ENCODE results near the gene CPED1. TPM values are rescaled to one million over a fixed set of nuclear protein-coding genes. Genes with fewer than 3 reads are reported as not detected.

The CPED1 gene
- total RNA-seq, 1 experiment from 2014 or later: 0.44 TPM

DNA sequence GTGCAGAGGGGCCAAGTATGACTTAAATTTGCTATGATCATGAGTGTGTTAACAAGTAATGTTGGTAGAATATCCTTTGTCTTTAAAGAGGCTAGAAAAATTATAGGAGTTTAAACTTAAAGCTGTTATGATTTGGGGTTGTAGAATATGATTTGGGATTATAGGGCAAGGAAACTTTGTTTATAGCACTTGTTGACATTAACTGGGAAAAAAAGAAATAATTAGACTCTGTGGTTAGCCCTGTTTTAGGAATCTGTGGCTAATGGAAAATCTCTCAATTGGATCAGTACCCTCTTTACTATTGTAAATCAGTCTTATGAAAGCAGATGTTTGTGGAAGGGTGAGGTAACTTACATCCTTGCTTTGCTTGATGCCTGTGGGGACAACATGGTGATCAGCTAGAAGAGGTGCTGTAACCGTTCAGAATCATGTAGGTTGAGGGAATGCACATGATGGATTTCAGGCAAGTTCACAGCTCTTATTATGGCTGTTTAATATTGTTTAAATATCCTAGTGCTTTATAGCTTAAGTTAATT lies 26.8 kb upstream of the CPED1 start (continued):
- TF ChIP-seq ELF4 (CRISPR knock-in tag; IDR thresholded peaks at IDR 0.05; ENCODE audit: low read depth): no peak
- TF ChIP-seq, protein P1, sequence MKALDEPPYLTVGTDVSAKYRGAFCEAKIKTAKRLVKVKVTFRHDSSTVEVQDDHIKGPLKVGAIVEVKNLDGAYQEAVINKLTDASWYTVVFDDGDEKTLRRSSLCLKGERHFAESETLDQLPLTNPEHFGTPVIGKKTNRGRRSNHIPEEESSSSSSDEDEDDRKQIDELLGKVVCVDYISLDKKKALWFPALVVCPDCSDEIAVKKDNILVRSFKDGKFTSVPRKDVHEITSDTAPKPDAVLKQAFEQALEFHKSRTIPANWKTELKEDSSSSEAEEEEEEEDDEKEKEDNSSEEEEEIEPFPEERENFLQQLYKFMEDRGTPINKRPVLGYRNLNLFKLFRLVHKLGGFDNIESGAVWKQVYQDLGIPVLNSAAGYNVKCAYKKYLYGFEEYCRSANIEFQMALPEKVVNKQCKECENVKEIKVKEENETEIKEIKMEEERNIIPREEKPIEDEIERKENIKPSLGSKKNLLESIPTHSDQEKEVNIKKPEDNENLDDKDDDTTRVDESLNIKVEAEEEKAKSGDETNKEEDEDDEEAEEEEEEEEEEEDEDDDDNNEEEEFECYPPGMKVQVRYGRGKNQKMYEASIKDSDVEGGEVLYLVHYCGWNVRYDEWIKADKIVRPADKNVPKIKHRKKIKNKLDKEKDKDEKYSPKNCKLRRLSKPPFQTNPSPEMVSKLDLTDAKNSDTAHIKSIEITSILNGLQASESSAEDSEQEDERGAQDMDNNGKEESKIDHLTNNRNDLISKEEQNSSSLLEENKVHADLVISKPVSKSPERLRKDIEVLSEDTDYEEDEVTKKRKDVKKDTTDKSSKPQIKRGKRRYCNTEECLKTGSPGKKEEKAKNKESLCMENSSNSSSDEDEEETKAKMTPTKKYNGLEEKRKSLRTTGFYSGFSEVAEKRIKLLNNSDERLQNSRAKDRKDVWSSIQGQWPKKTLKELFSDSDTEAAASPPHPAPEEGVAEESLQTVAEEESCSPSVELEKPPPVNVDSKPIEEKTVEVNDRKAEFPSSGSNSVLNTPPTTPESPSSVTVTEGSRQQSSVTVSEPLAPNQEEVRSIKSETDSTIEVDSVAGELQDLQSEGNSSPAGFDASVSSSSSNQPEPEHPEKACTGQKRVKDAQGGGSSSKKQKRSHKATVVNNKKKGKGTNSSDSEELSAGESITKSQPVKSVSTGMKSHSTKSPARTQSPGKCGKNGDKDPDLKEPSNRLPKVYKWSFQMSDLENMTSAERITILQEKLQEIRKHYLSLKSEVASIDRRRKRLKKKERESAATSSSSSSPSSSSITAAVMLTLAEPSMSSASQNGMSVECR (CRISPR knock-in tag; IDR thresholded peaks at IDR 0.05; ENCODE audit: borderline replicate concordance): no peak
- TF ChIP-seq, protein P2, sequence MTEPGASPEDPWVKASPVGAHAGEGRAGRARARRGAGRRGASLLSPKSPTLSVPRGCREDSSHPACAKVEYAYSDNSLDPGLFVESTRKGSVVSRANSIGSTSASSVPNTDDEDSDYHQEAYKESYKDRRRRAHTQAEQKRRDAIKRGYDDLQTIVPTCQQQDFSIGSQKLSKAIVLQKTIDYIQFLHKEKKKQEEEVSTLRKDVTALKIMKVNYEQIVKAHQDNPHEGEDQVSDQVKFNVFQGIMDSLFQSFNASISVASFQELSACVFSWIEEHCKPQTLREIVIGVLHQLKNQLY (CRISPR knock-in tag; IDR thresholded peaks at IDR 0.05): no peak
- no peak for TF ChIP-seq ZNF232 (CRISPR knock-in tag; IDR thresholded peaks at IDR 0.05)
- TF ChIP-seq HMGA2 (CRISPR knock-in tag; IDR thresholded peaks at IDR 0.05): no peak
- no peak for TF ChIP-seq RELA (CRISPR knock-in tag; IDR thresholded peaks at IDR 0.05; ENCODE audit: borderline replicate concordance)
- TF ChIP-seq MYBL2 (CRISPR knock-in tag; IDR thresholded peaks at IDR 0.05): no peak
- TF ChIP-seq, protein P3, sequence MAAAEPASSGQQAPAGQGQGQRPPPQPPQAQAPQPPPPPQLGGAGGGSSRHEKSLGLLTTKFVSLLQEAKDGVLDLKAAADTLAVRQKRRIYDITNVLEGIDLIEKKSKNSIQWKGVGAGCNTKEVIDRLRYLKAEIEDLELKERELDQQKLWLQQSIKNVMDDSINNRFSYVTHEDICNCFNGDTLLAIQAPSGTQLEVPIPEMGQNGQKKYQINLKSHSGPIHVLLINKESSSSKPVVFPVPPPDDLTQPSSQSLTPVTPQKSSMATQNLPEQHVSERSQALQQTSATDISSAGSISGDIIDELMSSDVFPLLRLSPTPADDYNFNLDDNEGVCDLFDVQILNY (CRISPR knock-in tag; IDR thresholded peaks at IDR 0.05): no peak

DNA sequence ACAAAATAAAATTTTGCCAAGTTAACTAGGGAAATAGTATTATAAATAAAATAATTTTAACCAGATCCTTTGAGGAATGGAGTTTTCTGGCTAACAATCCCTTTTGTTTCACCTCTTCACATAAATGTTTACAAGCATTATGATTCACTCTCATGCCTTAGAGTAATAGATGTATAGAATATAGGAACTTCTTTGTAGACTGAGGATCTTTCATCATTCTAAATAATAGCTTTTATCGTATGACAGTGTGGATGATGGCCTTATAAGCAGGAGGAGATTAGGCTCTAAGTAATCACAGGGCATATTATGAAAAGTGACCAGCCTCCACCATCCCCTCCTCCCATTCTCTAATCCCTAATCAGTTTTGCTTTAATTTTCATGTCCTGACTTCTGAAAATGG lies 24.4 kb upstream of the CPED1 start:
- ATAC-seq (no peak), DNase-seq (ENCODE audit: low spot score) (no peak)
- TF ChIP-seq ZNF232 (CRISPR knock-in tag; IDR thresholded peaks at IDR 0.05) (no peak), TP53 (CRISPR knock-in tag; IDR thresholded peaks at IDR 0.05) (no peak), ZNF263 (CRISPR knock-in tag; IDR thresholded peaks at IDR 0.05; ENCODE audit: low read depth) (no peak), ZNF671 (CRISPR knock-in tag; IDR thresholded peaks at IDR 0.05) (no peak), MYBL2 (CRISPR knock-in tag; IDR thresholded peaks at IDR 0.05) (no peak), NFE2L1 (CRISPR knock-in tag; IDR thresholded peaks at IDR 0.05) (no peak), EMX1 (CRISPR knock-in tag; IDR thresholded peaks at IDR 0.05) (no peak)
- TF ChIP-seq, protein P4, sequence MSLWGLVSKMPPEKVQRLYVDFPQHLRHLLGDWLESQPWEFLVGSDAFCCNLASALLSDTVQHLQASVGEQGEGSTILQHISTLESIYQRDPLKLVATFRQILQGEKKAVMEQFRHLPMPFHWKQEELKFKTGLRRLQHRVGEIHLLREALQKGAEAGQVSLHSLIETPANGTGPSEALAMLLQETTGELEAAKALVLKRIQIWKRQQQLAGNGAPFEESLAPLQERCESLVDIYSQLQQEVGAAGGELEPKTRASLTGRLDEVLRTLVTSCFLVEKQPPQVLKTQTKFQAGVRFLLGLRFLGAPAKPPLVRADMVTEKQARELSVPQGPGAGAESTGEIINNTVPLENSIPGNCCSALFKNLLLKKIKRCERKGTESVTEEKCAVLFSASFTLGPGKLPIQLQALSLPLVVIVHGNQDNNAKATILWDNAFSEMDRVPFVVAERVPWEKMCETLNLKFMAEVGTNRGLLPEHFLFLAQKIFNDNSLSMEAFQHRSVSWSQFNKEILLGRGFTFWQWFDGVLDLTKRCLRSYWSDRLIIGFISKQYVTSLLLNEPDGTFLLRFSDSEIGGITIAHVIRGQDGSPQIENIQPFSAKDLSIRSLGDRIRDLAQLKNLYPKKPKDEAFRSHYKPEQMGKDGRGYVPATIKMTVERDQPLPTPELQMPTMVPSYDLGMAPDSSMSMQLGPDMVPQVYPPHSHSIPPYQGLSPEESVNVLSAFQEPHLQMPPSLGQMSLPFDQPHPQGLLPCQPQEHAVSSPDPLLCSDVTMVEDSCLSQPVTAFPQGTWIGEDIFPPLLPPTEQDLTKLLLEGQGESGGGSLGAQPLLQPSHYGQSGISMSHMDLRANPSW (CRISPR knock-in tag; conservative IDR thresholded peaks at IDR 0.05; ENCODE audit: low read depth): no peak
- TF ChIP-seq, protein P5, sequence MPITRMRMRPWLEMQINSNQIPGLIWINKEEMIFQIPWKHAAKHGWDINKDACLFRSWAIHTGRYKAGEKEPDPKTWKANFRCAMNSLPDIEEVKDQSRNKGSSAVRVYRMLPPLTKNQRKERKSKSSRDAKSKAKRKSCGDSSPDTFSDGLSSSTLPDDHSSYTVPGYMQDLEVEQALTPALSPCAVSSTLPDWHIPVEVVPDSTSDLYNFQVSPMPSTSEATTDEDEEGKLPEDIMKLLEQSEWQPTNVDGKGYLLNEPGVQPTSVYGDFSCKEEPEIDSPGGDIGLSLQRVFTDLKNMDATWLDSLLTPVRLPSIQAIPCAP (CRISPR knock-in tag; IDR thresholded peaks at IDR 0.05): no peak
- TF ChIP-seq, protein P6, sequence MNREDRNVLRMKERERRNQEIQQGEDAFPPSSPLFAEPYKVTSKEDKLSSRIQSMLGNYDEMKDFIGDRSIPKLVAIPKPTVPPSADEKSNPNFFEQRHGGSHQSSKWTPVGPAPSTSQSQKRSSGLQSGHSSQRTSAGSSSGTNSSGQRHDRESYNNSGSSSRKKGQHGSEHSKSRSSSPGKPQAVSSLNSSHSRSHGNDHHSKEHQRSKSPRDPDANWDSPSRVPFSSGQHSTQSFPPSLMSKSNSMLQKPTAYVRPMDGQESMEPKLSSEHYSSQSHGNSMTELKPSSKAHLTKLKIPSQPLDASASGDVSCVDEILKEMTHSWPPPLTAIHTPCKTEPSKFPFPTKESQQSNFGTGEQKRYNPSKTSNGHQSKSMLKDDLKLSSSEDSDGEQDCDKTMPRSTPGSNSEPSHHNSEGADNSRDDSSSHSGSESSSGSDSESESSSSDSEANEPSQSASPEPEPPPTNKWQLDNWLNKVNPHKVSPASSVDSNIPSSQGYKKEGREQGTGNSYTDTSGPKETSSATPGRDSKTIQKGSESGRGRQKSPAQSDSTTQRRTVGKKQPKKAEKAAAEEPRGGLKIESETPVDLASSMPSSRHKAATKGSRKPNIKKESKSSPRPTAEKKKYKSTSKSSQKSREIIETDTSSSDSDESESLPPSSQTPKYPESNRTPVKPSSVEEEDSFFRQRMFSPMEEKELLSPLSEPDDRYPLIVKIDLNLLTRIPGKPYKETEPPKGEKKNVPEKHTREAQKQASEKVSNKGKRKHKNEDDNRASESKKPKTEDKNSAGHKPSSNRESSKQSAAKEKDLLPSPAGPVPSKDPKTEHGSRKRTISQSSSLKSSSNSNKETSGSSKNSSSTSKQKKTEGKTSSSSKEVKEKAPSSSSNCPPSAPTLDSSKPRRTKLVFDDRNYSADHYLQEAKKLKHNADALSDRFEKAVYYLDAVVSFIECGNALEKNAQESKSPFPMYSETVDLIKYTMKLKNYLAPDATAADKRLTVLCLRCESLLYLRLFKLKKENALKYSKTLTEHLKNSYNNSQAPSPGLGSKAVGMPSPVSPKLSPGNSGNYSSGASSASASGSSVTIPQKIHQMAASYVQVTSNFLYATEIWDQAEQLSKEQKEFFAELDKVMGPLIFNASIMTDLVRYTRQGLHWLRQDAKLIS (CRISPR knock-in tag; IDR thresholded peaks at IDR 0.05; ENCODE audit: borderline replicate concordance): no peak
- TF ChIP-seq, protein P2 (CRISPR knock-in tag; IDR thresholded peaks at IDR 0.05): no peak
- TF ChIP-seq, protein P7, sequence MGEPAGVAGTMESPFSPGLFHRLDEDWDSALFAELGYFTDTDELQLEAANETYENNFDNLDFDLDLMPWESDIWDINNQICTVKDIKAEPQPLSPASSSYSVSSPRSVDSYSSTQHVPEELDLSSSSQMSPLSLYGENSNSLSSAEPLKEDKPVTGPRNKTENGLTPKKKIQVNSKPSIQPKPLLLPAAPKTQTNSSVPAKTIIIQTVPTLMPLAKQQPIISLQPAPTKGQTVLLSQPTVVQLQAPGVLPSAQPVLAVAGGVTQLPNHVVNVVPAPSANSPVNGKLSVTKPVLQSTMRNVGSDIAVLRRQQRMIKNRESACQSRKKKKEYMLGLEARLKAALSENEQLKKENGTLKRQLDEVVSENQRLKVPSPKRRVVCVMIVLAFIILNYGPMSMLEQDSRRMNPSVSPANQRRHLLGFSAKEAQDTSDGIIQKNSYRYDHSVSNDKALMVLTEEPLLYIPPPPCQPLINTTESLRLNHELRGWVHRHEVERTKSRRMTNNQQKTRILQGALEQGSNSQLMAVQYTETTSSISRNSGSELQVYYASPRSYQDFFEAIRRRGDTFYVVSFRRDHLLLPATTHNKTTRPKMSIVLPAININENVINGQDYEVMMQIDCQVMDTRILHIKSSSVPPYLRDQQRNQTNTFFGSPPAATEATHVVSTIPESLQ (CRISPR knock-in tag; IDR thresholded peaks at IDR 0.05): no peak
- TF ChIP-seq, protein P8, sequence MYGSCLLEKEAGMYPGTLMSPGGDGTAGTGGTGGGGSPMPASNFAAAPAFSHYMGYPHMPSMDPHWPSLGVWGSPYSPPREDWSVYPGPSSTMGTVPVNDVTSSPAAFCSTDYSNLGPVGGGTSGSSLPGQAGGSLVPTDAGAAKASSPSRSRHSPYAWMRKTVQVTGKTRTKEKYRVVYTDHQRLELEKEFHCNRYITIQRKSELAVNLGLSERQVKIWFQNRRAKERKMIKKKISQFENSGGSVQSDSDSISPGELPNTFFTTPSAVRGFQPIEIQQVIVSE (CRISPR knock-in tag; IDR thresholded peaks at IDR 0.05; ENCODE audit: borderline replicate concordance): no peak
- Mint-ChIP-seq H3K27me3 (ENCODE audit: low read depth) (no peaks in the 10 kb centered on the region), H3K9me3 (peaks cover 2% of the 10 kb centered on the region; the same call in 1 of the 2 replicates), H3K4me3 (no peak overlapping the region), H3K4me1 (peaks cover 25% of the 10 kb centered on the region), H3K36me3 (peaks cover 20% of the 10 kb centered on the region), H3K27ac (no peak overlapping the region)
- ChIA-PET POLR2A (no interaction called here), CTCF (no interaction called here)

Measured in WTC11 (cell line).